OCI-LY1 (cell line): Measurements from ENCODE around the gene UXT.

Source experiments
- H2AFZ ChIP-seq: fragments of 200-600 bp; sonication (generic), shearing (Covaris generic); 2 replicates; pipeline ENCODE4 v1.6.0; 2014; ENCODE audit warnings: antibody characterized with exemption, mild to moderate bottlenecking, low read length
- H3F3A ChIP-seq: fragments of 200-600 bp; sonication (generic), shearing (Covaris generic); 2 replicates; pipeline ENCODE4 v1.6.0; 2014; ENCODE audit warnings: mild to moderate bottlenecking, antibody characterized with exemption, low read length, moderate library complexity; ENCODE audit not compliant: insufficient read depth
- H3K27ac ChIP-seq: fragments of 200-600 bp; sonication (generic); 2 replicates; pipeline ENCODE4 v1.5.1; 2014; ENCODE audit warnings: low read length, mixed run types, mild to moderate bottlenecking, low read depth; ENCODE audit not compliant: poor library complexity, severe bottlenecking
- H3K27me3 ChIP-seq: fragments of 200-600 bp; sonication (generic); 2 replicates; pipeline ENCODE4 v1.6.0; 2014; ENCODE audit warnings: antibody characterized with exemption, mild to moderate bottlenecking, low read length, moderate library complexity; ENCODE audit not compliant: insufficient read depth
- H3K36me3 ChIP-seq: fragments of 200-600 bp; sonication (generic); 2 replicates; pipeline ENCODE4 v1.6.1; 2014; ENCODE audit warnings: mild to moderate bottlenecking, antibody characterized with exemption, low read length, moderate library complexity, mixed read lengths; ENCODE audit not compliant: insufficient read depth
- H3K4me1 ChIP-seq: fragments of 200-600 bp; sonication (generic); 2 replicates; pipeline ENCODE4 v1.5.1; 2014; ENCODE audit warnings: mild to moderate bottlenecking, low read length, moderate library complexity; ENCODE audit not compliant: insufficient read depth, severe bottlenecking
- H3K4me2 ChIP-seq: fragments of 200-600 bp; sonication (generic), shearing (Covaris generic); 2 replicates; pipeline ENCODE4 v1.6.1; 2014; ENCODE audit warnings: low read length
- H3K4me3 ChIP-seq: fragments of 200-600 bp; sonication (generic); 2 replicates; pipeline ENCODE4 v1.5.1; 2014; ENCODE audit warnings: low read length, low read depth, mild to moderate bottlenecking, mixed read lengths; ENCODE audit not compliant: poor library complexity, severe bottlenecking
- H3K79me2 ChIP-seq: fragments of 200-600 bp; shearing (Covaris generic); 2 replicates; pipeline ENCODE4 v1.6.1; 2016; ENCODE audit warnings: mixed run types, low read length, mixed read lengths; ENCODE audit not compliant: insufficient read depth
- H3K9ac ChIP-seq: fragments of 200-600 bp; sonication (generic), shearing (Covaris generic); 2 replicates; pipeline ENCODE4 v1.6.1; 2014; ENCODE audit warnings: mild to moderate bottlenecking, low read length, mixed read lengths
- H3K9me2 ChIP-seq: fragments of 200-600 bp; sonication (generic), shearing (Covaris generic); 2 replicates; pipeline ENCODE4 v1.6.1; 2014; ENCODE audit warnings: low read depth, mild to moderate bottlenecking, low read length, mixed read lengths
- H3K9me3 ChIP-seq: fragments of 200-600 bp; shearing (Covaris generic); 2 replicates; pipeline ENCODE4 v1.6.1; 2014; ENCODE audit warnings: low read length, mixed read lengths
- H4K20me1 ChIP-seq: fragments of 200-600 bp; sonication (generic), shearing (Covaris generic); 2 replicates; pipeline ENCODE4 v1.6.0; 2016; ENCODE audit warnings: mild to moderate bottlenecking, low read length; ENCODE audit not compliant: insufficient read depth
- EZH2 ChIP-seq: fragments of 200-600 bp; sonication (generic), shearing (Covaris generic); IDR thresholded peaks from 2 replicates; pipeline ENCODE4 v1.8.0; 2017; ENCODE audit warnings: borderline replicate concordance, mixed run types, mild to moderate bottlenecking, antibody characterized with exemption, low read length, moderate library complexity, mixed read lengths
- TF ChIP-seq, protein P1 (sequence below): fragments of 200-600 bp; sonication (generic), shearing (Covaris generic); IDR thresholded peaks from 2 replicates; pipeline ENCODE4 v1.5.1; 2017; ENCODE audit warnings: mild to moderate bottlenecking, antibody characterized with exemption, low read length, moderate library complexity, mixed read lengths

UXT gene

DNA sequence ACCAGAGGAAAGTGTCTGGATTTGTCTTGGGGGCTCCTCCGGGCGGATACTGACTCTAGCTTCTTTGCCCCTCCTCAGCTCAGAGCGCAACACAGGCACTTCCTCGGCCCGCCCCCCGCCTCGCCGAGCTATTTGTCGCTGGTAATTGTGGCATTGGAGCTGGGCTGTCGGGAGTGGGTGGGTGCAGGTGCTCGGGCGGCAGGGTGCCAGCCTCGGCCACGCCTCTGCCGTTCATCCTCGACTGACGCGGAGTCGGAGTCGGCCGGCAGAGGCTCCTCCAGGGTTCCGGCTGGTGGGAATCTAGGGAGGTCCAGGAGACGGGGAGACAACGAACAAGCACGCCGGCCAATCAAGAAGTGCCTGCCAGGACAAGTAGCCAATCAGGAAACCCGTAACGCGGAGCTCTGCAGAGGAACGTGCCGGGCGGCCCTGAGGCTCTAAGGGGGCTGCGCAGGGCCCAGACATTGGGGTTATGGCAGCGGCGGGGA is 35.4 kb downstream of the UXT start:
- Histone ChIP-seq H3K36me3 (no peaks in the 10 kb centered on the region), H3K79me2 (no peaks in the 10 kb centered on the region), H3F3A (no peaks in the 10 kb centered on the region), H3K9me2 (no peaks in the 10 kb centered on the region), H4K20me1 (no peaks in the 10 kb centered on the region), H3K27me3 (no peaks in the 10 kb centered on the region), H3K4me1 (no peaks in the 10 kb centered on the region), H3K9ac (peak overlapping the region; percentile 34; the same call in 1 of the 2 replicates), H3K4me2 (peak overlapping the region; percentile 81), H3K9me3 (no peaks in the 10 kb centered on the region), H3K27ac (no peak overlapping the region), H2AFZ (no peak overlapping the region), H3K4me3 (peak overlapping the region; percentile 61)
- TF ChIP-seq EZH2: no peak
- TF ChIP-seq, protein P1, sequence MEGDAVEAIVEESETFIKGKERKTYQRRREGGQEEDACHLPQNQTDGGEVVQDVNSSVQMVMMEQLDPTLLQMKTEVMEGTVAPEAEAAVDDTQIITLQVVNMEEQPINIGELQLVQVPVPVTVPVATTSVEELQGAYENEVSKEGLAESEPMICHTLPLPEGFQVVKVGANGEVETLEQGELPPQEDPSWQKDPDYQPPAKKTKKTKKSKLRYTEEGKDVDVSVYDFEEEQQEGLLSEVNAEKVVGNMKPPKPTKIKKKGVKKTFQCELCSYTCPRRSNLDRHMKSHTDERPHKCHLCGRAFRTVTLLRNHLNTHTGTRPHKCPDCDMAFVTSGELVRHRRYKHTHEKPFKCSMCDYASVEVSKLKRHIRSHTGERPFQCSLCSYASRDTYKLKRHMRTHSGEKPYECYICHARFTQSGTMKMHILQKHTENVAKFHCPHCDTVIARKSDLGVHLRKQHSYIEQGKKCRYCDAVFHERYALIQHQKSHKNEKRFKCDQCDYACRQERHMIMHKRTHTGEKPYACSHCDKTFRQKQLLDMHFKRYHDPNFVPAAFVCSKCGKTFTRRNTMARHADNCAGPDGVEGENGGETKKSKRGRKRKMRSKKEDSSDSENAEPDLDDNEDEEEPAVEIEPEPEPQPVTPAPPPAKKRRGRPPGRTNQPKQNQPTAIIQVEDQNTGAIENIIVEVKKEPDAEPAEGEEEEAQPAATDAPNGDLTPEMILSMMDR: no peak

DNA sequence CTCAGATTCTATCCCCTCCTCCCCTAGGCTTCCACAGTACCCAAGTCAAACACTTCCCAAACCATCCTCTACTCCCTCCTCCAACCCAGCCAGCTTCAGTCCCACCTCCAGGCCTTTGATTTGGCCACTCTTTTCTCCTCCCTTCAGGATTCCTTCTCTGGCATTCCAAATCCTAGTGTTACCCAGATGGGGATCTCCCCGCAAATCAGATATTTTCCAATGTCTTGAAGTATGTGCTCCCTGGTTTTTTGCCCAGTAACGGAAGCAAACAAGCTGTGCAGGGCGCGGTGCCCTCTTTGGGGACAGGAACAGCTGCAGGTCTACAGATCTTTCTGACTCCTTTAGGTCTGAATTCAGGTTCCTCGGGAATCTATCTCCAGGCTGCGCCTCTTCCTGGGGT is 37.1 kb downstream of the UXT start:
- Histone ChIP-seq H3K27ac (no peak overlapping the region), H3K36me3 (no peaks in the 10 kb centered on the region), H3K4me3 (no peak overlapping the region), H3K9me2 (no peaks in the 10 kb centered on the region), H3K4me1 (no peaks in the 10 kb centered on the region), H3K9ac (no peak overlapping the region), H3K9me3 (no peaks in the 10 kb centered on the region), H3K79me2 (no peaks in the 10 kb centered on the region), H3K4me2 (no peak overlapping the region), H3K27me3 (no peaks in the 10 kb centered on the region), H4K20me1 (no peaks in the 10 kb centered on the region), H3F3A (no peaks in the 10 kb centered on the region), H2AFZ (no peak overlapping the region)
- no peak for TF ChIP-seq EZH2
- TF ChIP-seq, protein P1: no peak

DNA sequence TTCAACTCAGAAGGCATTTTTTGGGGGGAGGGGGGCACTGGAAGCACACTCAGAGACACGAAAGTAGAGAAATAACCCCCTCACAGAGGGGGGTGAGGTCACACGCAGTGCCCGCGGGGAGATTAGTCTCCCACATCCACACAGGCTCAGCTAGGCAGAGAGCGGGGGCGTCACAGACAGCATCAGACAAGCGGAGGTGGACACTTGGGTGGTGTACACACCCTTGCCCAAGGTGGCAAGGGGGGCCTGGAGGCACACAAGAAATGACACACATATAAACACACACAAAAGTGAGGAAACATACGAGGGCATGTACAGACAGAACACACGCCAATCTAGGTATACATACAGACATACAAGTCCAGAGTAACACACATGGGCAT is 38.7 kb downstream of the UXT start:
- TF ChIP-seq, protein P1: no peak
- no peak for TF ChIP-seq EZH2
- H3K4me2 ChIP-seq: no peak overlapping the region
- H3K9me3 ChIP-seq: no peaks in the 10 kb centered on the region
- H3K4me1 ChIP-seq: no peaks in the 10 kb centered on the region
- no peaks in the 10 kb centered on the region for H3K36me3 ChIP-seq
- no peaks in the 10 kb centered on the region for H3K79me2 ChIP-seq
- H3F3A ChIP-seq: no peaks in the 10 kb centered on the region
- no peaks in the 10 kb centered on the region for H3K27me3 ChIP-seq
- H3K9ac ChIP-seq: no peak overlapping the region
- H3K9me2 ChIP-seq: no peaks in the 10 kb centered on the region
- no peaks in the 10 kb centered on the region for H4K20me1 ChIP-seq
- no peak overlapping the region for H3K4me3 ChIP-seq
- H2AFZ ChIP-seq: no peak overlapping the region
- no peak overlapping the region for H3K27ac ChIP-seq
